Right ventricle myocardium superior (tissue), 1 donor: ENCODE results near the gene AKAP8L. TPM values are rescaled to one million over a fixed set of nuclear protein-coding genes. Genes with fewer than 3 reads are reported as not detected.

ENCODE experiments used
- ATAC-seq: fragments of 200-7000 bp; cut with Tn5 transposase; one replicate; pipeline ENCODE4 v1.9.1; 2020; ENCODE audit warnings: mild to moderate bottlenecking; ENCODE audit not compliant: poor library complexity
- DNase-seq: peaks from one replicate; pipeline ENCODE4 v3.0.0-alpha.2; 2020
- intact Hi-C: fragments of 100-400 bp; cut with DNase I; formaldehyde crosslinking; loops from one replicate; pipeline ENCODE4 v1.11.2; 2022
- total RNA-seq: library from RNA; stranded (reverse); fragmentation: NEBNext Ultra II Directional; extraction: Animal tissue kit (Norgen Biotek cat#: 25700); gene quantifications from one replicate; pipeline ENCODE4 v1.2.1, GENCODE V29; 2021
- donor health status: DM: no; HTN: yes; CAD: no; lungs with severe emphysema.

The AKAP8L gene
- total RNA-seq, 1 donor from 2014 or later = 74.5 TPM

DNA sequence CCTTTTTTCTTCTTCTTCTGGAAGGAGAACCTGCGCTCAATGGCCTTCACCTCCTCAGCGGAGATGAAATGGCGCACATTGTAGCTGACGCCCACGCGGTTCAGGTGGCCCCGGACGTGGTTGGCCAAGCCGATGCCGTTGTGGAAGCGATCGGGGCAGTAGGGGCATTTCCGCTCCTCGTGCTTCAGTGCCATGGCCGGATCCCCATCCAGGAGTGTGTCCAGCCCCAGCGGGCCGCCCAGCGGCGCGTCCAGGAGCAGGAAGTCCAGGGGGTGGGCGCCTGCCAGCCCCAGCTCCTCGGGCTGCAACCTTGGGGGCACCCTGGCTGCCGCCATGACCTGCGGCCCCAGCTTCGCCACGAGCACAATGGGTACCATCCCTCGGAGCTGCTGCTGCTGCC is 19.8 kb upstream of the AKAP8L start:
- DNase-seq (no peak), ATAC-seq (no peak)
- intact Hi-C loops = no loop called here

DNA sequence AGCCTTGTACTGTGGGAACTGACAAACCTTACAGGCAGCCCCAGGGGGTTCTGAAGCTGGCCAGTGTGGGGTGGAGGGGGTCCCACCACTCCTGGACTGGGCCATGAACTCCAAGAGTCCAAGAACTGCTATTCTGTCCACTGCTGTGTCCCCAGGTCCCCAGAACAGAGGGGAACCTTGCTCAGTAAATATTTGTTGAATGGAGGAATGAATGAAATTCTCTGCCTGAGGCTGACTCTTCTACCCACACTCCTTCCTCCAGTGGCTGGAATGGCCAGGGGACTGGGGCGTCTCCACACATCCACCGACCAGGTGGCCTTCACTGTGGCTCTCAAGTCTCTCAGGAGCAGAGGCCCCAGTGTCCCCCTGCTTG is 19.3 kb upstream of the AKAP8L start:
- no peak for DNase-seq
- ATAC-seq = no peak
- intact Hi-C loops = no loop called here

DNA sequence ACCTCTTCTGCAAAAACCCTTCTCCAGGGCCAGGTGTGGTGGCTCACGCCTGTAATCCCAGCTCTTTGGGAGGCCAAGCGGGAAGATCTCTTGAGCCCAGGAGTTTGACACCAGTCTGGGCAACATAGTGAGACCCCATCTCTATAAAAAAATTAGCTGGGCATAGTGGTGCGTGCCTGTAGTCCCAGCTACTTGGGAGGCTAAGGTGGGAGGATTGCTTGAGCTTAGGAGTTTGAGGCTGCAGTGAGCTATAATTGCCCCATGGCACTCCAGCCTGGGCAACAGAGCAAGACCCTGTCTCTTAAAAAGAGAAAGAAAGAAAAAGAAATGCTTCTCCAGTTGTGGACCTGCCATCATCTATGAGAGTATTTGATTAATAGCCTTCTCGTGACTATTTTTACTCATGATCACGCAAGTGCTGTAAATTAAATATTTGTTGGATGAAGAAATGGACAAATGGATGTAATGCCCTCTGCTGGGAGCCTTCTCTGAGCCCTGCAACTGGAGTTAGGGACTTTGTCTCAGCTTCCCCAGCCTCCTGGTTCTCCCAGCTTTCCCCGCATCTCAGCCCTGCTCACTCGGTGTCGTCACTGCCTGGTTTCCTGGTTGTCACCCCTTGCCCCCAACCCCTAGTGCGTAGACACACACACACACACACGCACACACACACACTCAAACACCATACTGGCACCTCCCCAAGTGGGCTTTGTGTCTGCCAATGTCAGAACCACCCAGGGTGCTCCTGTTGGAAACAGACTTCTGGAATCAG is 18.8 kb upstream of the AKAP8L start:
- no peak for DNase-seq
- intact Hi-C loops = no loop called here
- ATAC-seq = no peak

DNA sequence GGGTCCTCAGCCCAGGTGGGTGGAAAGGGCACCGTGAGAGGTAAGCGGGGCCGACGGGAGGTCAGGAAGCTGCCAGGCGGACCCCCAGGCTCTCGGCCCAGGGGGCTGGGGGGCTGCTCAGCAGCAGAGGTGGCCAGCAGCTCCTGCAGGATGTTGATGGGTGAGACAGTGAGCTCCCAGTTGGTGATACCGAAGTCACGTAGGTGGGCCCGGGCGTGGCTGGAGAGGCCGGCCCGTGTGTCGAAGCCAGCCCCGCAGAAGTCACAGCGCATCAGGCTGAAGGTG is 18.0 kb upstream of the AKAP8L start:
- DNase-seq = no peak
- intact Hi-C loops = no loop called here
- ATAC-seq = no peak

DNA sequence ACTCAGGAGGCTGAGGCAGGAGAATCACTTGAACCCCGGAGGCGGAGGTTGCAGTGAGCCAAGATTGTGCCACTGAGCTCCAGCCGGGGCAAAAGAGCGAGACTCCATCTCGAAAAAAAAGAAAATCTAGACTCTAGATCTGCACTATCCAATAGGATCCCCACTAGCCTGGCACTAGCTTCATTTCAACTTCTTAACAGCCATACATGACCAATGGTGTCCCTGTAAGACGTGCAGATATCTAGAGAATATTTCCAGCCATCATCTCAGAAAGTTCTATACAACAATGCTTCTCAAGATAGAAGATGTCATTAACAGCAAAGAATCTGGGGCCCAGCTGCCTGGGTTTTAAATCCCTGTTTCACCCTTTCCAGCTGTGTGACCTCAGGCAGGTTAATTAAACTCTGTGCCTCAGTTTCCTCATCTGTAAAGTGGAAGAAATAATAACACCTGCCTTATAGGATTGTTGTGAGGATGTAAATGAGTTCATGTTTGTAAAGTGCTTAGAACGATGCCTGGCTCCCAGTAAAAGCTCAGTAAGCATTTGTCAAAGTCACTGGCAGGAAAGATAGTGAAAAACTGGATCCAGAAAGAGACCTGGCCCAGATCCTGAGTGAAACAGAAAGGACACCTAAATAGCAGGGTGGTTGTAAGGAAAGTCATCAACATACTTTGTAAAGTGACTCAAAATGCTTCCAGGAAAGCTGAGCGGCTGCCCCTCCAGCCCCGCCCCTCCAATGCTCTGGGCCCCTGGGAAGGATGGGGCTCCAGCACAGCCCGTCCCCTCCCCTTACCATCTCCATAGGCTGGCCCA is 17.4 kb upstream of the AKAP8L start:
- intact Hi-C loops = no loop called here
- no peak for ATAC-seq
- DNase-seq = no peak

DNA sequence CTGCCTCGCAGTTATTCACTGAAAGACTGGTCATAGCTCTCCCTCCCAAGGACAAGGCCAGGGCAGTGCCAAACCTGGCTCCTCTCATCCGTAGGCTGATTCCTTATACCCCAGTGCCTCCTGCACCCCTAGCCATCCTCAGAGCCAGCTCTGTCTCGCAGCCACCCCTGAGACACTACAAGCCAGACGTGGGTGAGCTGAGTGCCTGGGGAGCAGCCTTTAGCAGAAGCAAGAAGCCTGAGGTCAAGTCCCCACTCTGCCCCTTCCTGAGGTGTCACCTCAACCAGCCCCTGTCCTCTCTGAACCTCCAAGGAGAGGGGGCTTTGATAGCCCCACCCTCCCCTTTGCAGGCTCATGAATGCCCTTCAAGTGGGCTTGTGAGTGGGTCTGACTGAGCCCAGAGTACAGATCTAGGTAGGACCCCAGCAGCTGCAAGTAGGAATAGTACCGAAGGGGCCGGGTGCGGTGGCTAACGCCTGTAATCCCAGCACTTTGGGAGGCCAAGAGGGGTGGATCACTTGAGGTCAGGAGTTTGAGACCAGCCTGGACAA is 14.8 kb upstream of the AKAP8L start:
- DNase-seq = no peak

DNA sequence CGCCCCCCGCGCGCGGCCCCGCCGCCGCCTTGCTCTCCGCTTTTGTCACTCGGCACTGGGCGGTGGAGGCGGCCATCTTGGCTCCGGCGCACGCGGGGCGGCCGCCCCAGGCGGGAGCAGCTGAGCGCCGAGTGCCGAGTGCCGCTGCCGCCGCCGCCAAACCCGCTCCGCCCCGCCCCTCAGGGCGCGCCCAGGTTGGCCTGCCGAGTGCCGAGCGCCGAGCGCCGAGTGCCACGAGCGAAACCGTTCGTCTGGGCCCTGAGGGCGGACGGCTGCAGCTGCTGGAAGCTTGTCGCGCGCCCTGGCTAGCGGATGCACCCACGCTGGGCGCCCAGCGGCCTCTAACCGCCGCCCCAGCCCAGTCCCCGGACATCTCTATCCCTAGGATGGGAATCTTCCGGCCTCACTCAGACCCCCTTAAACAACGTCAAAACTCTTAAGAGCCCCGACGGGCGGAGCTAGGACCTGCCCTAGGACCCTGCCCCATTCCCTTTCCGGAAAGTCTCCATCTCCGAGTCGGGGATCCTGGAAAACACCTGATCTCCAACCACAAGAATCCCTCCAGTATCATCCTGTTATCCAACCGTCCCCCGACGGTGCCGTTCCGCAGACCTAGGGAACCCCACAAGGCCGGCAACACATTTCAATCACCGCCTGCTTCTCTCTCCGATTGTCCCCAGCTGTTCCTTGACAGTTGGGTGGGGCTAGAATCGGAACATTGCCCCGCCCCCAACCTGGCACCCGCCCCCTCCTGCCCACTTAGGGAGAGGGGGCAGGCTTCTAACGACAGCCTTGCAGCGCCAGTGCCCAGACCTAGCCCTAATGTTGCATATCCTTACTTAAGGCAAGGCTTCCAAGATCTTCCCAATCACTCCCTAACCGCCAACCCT is 14.1 kb upstream of the AKAP8L start:
- intact Hi-C loops = no loop called here
- peak; percentile 95 for DNase-seq
- ATAC-seq = peak; percentile 94

More for the DNA sequence above, 14.8 kb upstream of the AKAP8L start:
- ATAC-seq = no peak
- intact Hi-C loops = no loop called here

DNA sequence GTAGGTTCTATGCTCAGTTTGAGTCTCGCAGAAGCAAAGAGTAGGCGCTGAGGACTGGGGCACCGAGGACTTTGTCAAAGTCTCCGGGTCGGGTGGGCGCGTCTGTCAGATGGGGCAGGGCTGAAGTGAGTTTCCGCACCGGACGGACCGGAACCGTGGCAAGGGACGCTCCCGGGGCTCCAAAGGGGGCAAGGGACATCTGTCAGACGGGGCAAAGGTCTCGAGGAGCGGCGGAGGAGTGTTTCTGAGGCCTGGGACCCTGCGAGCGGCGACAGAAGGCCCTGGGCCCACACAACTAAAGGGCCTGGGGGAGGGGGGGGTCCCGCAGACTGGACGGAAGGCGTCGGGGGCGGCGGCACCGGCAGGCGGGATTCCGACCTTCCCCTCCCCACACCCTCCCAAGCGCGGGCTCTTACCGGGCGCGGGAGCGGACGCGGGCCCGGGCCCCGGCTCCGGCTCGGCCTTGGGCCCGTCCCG is 13.3 kb upstream of the AKAP8L start:
- ATAC-seq = no peak
- no peak for DNase-seq
- intact Hi-C loops = no loop called here

DNA sequence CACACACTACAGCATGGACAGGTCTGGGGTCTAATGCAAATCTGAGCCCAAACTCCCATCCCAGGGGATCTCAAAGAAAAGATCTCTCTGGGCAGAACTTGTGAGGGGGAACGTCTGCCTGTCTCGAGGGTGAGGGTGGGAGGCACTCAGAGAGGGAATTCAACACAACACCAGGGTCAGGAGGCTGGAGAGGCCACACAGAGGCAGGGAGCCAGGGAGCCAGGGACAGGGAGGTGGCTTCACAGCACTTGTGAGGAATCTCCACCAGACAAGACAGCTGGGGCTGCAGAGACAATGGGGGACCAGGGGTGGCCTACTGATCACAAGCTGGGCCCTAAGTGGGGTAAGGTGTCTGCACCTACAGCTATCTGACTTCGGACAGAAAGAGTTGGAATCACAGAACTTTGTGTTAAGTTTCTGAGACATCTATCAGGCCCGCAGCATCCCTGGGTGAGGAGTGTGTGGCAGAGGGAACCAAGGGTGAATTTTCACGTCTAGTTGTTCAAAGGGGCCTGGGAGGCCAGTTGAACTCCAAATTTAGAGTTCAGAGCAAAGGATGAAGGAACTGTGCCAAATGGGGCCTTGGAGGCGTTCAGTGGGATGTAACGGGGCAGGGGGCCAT is 12.7 kb upstream of the AKAP8L start:
- DNase-seq (no peak), ATAC-seq (no peak)
- intact Hi-C loops = no loop called here

DNA sequence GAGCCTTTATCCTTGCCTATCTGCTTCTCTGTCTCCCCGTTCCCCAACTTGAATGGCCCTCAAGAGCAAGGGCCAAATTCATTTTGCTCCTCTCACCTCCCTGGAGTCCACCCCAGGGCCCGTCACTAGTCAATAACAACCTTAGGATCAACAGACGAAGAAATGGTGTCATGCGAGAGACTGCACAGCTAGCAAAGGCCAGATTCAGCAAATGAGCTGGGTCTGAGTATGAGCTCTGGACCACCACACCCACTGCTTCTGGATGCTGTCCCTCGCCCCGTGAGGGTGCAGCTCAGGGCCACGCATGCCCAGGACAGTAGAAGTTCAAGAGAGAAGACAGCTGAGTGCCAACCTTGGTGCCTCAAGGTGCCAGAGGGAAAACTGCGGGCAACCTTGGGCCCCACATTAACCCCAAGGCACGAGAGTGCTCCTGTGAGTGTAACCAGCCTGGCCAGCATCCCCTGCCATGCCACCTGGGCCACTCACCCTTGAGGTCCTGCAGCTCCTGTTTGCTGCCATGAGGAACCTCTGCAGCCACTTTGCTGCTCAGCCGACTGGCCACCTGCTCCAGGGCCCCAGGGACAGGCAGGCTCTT is 11.8 kb upstream of the AKAP8L start:
- DNase-seq = no peak

DNA sequence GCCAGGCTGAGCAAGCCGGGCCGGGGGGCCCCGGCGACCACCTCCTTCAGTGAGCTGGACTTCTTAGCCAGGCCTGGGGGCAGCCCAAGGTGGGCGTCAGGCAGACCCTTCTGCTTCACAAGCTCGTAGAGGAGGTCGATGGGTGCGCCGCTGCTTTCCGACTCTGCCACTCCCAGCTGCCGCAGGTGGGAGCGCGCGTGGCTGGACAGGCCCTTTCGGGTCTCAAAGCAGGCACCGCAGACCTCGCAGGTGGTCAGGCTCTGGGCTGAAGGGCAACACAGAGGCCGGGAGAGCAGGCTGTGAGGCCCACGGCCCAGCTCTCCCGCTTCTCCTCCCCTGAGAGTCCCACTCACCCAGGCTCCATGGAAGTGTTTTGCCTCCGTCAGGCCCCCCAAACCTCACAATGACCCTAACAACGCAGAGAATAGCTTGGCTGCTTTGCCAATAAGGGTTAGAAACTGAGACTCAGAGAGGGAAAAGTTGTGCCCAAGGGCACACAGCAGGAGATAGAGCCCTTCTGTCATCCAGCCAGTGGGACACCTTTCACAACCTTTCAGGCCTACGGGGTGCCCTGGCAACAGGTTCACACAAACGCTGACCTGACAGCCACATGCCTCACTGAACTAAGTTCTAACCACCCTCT is 11.2 kb upstream of the AKAP8L start:
- intact Hi-C loops = no loop called here
- no peak for DNase-seq

More for the DNA sequence above, 11.8 kb upstream of the AKAP8L start:
- intact Hi-C loops = no loop called here
- ATAC-seq = no peak

DNA sequence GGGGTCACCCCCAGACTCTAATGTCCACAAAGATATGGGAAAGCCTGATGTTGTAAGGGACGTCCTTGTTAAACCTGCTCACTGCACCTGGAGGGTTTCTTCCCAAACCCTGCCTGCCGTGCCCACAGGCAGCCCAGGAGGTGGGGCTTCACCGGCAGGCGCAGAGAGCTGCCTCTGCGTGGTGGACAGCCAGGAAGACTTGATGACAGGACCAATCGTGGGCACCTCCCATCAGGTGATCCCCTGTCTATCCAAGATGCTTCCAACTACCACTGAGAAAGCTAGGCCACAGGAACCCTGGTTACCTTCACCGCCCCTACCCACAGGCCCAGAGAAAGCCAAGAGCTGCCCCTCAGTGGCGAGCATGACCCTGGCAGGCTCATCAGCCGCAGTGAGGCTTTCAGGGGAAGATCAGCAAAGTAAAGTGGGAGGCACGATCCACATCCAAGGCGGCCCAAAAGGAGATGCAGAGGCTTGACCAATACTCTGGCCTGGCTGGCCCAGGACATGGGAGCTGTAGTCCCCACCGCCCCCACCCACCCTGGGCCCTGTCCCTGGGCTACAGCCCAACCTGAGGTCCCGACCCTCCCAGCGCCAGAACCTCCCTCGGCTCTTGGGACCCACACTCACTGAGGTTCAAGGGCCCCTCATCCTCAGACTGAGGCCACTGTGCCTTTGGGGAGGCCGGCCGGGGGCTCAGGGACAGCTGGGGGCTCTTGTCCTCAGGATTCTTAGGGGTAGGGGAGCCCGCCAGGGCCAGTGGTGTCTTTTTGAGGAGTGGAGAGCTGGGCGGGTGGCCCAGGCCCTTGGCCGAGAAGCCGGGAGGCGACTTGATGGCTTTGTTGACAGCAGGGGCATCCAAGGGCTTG is 10.4 kb upstream of the AKAP8L start:
- DNase-seq (no peak), ATAC-seq (peak; percentile 17)
- intact Hi-C loops = no loop called here

More for the DNA sequence above, 11.2 kb upstream of the AKAP8L start:
- ATAC-seq = no peak

DNA sequence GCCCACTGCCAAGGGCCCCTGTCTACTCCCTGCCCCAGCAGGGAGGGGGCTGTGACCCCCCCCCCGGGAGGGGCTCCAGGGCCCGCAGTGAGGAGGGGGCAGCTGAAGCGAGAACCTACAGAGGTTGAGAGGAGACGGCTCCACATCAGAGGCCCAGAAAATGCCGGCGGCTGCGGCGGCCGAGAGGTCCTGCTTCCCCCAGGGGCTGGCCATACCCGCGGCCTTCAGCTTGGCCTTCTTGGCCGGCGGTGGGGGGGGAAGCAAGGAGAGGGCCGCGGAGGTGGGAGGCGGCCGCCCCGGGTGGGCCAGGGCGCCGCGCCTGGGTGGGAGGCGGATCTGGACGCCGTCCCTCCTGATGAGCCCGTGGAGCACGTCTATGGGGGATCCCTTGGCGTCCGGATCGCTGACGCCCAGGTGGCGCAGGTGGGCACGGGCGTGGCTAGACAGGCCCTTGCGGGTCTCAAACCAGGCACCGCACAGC is 9.2 kb upstream of the AKAP8L start:
- intact Hi-C loops = no loop called here
- ATAC-seq (no peak), DNase-seq (no peak)

DNA sequence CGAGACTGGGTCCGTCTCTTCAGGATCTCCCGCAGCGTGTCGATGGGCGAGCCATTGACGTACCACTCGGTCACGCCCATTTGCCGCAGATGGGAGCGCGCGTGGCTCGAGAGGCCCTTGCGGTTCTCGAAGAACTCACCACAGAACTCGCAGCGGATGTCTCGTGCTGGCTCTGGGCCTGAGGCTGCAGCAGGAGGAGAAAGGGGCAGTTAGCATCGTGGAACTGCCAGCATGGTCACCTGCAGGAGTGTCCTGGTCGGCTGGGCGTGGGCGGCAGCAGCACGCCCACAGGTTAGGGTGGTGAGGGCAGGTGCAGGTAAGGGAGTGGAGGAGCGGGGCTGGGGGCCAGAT is 8.5 kb upstream of the AKAP8L start:
- intact Hi-C loops = no loop called here
- DNase-seq = no peak
- no peak for ATAC-seq

DNA sequence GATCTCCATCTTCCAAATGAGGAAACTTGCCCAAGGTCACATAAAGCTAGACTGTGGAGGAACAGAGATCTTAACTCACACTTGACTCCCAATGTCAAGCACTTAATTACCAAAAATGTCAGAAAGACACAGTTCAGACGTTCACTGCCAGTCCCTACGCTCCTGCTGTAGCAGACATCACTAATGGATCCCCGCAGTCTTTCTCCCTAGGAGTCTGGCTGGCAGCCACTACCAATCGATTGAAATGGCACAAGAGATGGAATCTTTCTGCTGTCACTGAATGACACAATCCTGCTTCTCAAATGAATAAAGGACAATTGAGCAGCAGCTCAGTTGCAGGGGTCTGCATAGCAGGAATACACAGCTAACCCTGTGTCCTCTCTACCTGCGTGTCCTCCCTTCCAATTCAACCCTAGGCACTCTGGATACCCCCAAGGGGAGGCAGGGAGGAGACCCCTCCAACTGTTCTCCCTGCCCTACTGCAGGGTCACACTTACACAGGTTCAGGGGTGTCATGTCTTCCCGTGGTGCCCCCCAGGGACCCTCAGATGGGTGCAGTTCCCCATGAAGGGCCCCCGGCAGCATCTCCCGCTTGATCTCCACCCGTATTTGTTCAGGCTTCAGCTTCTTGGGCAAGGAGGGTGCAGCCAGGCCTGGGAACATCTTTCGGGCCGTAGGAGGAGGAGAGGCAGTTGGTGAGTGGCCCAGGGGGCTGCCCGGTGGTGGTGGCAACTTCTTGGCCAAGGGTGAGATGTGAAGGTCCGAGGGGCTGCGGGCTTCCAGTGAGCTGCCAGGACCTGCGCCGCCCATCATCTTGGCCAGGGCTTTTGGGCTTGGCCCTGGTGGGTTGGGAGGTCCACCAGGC is 7.9 kb upstream of the AKAP8L start:
- ATAC-seq (no peak), DNase-seq (no peak)
- intact Hi-C loops = no loop called here
